ENCODE data around the gene PARN.
"Not testable (repeated sequence)": the region's sequence is repeated elsewhere in the genome, so short reads cannot be mapped to it uniquely, and the experiment has no call there.

GRCh38 chr16:14574698-14575415 lies 55.2 kb downstream of the PARN start:
- TF ChIP-seq ATF3 (IDR thresholded peaks at IDR 0.05); ATF3 (CRISPR knock-in tag; conservative IDR thresholded peaks at IDR 0.05); SRSF7 (optimal IDR thresholded peaks at IDR 0.05; ENCODE audit: low read depth, low read length); CTCF (IDR thresholded peaks at IDR 0.05 in 2 of 3, conservative IDR thresholded peaks at IDR 0.05 in 1 of 3; ENCODE audit: insufficient read depth in 2 of 3, low read depth in 1 of 3, low read length in 3 of 3); TCFL5 (CRISPR knock-in tag; conservative IDR thresholded peaks at IDR 0.05); NR3C1 (CRISPR knock-in tag; IDR thresholded peaks at IDR 0.05); ZBTB49 (CRISPR knock-in tag; IDR thresholded peaks at IDR 0.05; ENCODE audit: borderline replicate concordance); E4F1 (CRISPR knock-in tag; IDR thresholded peaks at IDR 0.05; ENCODE audit: borderline replicate concordance); ATF2 (CRISPR knock-in tag; IDR thresholded peaks at IDR 0.05); NELFE (IDR thresholded peaks at IDR 0.05; ENCODE audit: insufficient read depth, insufficient read length); CBX3 (IDR thresholded peaks at IDR 0.05; ENCODE audit: borderline replicate concordance in 1 of 2, low read length in 2 of 2); GTF2F1 (IDR thresholded peaks at IDR 0.05; ENCODE audit: low read depth, low read length); YY1 (IDR thresholded peaks at IDR 0.05; ENCODE audit: borderline replicate concordance in 1 of 3, control insufficient read depth in 1 of 3, extremely low read depth in 1 of 3, insufficient read depth in 3 of 3, insufficient read length in 1 of 3, insufficient replicate concordance in 2 of 3, low read depth in 1 of 3, low read length in 2 of 3): not testable (repeated sequence)

Data from K562 (cell line).